Measurements from ENCODE around the gene POLA1.
A peak's percentile ranks its signal among the peaks of the same experiment; 100 is the strongest.

The POLA1 gene

GRCh38 chrX:25028726-25029125, 335.0 kb downstream of the POLA1 start:
- peak; percentile 63 for DNase-seq (ENCODE audit: low spot score)

GRCh38 chrX:25029288-25029825, 335.6 kb downstream of the POLA1 start:
- DNase-seq (ENCODE audit: low spot score): no peak

DNA sequence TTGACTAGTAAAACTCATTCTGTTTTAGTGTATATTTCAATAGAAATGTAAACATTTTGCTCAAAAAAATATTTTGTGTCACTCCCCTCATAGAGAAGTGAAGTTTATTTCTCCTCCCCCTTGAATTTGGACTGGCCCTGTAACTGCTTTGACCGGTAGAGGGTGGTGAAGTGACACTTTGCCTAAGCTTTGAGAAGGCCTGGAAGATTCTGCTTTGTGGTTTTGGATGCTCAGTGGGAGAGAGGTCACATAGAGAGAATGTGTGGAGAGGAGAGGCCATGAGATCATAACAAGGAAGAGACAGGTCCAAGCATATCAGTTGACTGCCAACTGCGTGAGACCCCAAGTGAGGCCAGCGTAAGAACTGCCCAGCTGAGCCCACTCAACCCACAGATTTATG, 341.2 kb downstream of the POLA1 start:
- peak; percentile 30 for DNase-seq (ENCODE audit: low spot score)

- no peak for DNase-seq (ENCODE audit: low spot score)
Observed at GRCh38 chrX:25039036-25039435, 345.3 kb downstream of the POLA1 start.

GRCh38 chrX:25043192-25043591, 349.5 kb downstream of the POLA1 start:
- DNase-seq (ENCODE audit: low spot score): no peak
